IMR-90 (cell line): ENCODE results near the gene CACNA2D1. TPM values are rescaled to one million over a fixed set of nuclear protein-coding genes. Genes with fewer than 3 reads are reported as not detected.

ENCODE experiments used
- ATAC-seq: fragments of 200-7000 bp; cut with Tn5 transposase; 2 replicates; pipeline ENCODE4 v1.9.1; 2020; ENCODE audit warnings: low read depth, mild to moderate bottlenecking, moderate library complexity
- BruUV-seq: library from RNA; stranded (reverse); fragments of 400-500 nt; replicated peaks from 2 replicates; lab custom pipeline; 2021; lab: Mats Ljungman, UMichigan
- CTCF ChIA-PET: fragments of 300-600 bp; formaldehyde crosslinking; extraction: SDS; loops from one replicate; lab custom pipeline; 2021; ENCODE audit warnings: antibody characterized with exemption; lab: Yijun Ruan, JAX
- POLR2A ChIA-PET: fragments of 300-600 bp; sonication (Branson Sonifier 250); formaldehyde crosslinking; loops from one replicate; lab custom pipeline; 2022; ENCODE audit warnings: antibody characterized with exemption; ENCODE audit not compliant: unreplicated experiment; lab: Charles Lee
- DNase-seq: peaks from one replicate; pipeline ENCODE4 v3.0.0; 2013
- H2AFZ ChIP-seq: replicated peaks from 2 replicates; pipeline ENCODE3; 2013; ENCODE audit warnings: low read length, mild to moderate bottlenecking; ENCODE audit not compliant: poor library complexity
- H2AK5ac ChIP-seq: 2 replicates; pipeline ENCODE4 v1.6.1; 2013; ENCODE audit warnings: low read depth, low read length, inconsistent platforms
- H2AK9ac ChIP-seq: replicated peaks from 2 replicates; pipeline ENCODE3; 2013; ENCODE audit warnings: mild to moderate bottlenecking, low read depth, low read length, moderate library complexity; ENCODE audit not compliant: poor library complexity
- H2BK120ac ChIP-seq: 2 replicates; pipeline ENCODE4 v1.6.1; 2013; ENCODE audit warnings: low read depth, low read length, inconsistent platforms
- H2BK15ac ChIP-seq: 3 replicates; pipeline ENCODE4 v1.6.1; 2013; ENCODE audit warnings: low read depth, low read length, inconsistent platforms
- H2BK20ac ChIP-seq: 2 replicates; pipeline ENCODE4 v1.6.1; 2013; ENCODE audit warnings: low read depth, mild to moderate bottlenecking, inconsistent platforms, low read length, moderate library complexity
- H2BK5ac ChIP-seq: 2 replicates; pipeline ENCODE4 v1.6.1; 2013; ENCODE audit warnings: mild to moderate bottlenecking, low read depth, low read length, inconsistent platforms; ENCODE audit not compliant: poor library complexity, severe bottlenecking
- H3K14ac ChIP-seq: replicated peaks from 2 replicates; pipeline ENCODE4 v1.6.1; 2013; ENCODE audit warnings: low read depth, low read length, inconsistent platforms
- H3K18ac ChIP-seq: 2 replicates; pipeline ENCODE4 v1.6.1; 2013; ENCODE audit warnings: low read depth, low read length, control low read depth
- H3K23ac ChIP-seq: 2 replicates; pipeline ENCODE4 v1.6.1; 2013; ENCODE audit warnings: low read depth, low read length, inconsistent platforms
- H3K27ac ChIP-seq: 2 replicates; pipeline ENCODE4 v1.5.1; 2013; ENCODE audit warnings: mild to moderate bottlenecking, control low read depth, low read length; ENCODE audit not compliant: insufficient read depth
- H3K27me3 ChIP-seq: 2 replicates; pipeline ENCODE4 v1.6.1; 2013; ENCODE audit warnings: low read length; ENCODE audit not compliant: control insufficient read depth, insufficient read depth
- H3K36me3 ChIP-seq: 2 replicates; pipeline ENCODE4 v1.6.1; 2013; ENCODE audit warnings: low read length, mixed read lengths; ENCODE audit not compliant: control insufficient read depth, insufficient read depth
- H3K4ac ChIP-seq: 2 replicates; pipeline ENCODE4 v1.6.1; 2013; ENCODE audit warnings: low read depth, low read length, inconsistent platforms
- H3K4me1 ChIP-seq: 2 replicates; pipeline ENCODE4 v1.6.1; 2013; ENCODE audit warnings: low read length, mixed read lengths; ENCODE audit not compliant: control insufficient read depth, insufficient read depth
- H3K4me2 ChIP-seq: 2 replicates; pipeline ENCODE4 v1.6.1; 2013; ENCODE audit warnings: low read depth, mild to moderate bottlenecking, control low read depth, low read length, moderate library complexity
- H3K4me3 ChIP-seq: 2 replicates; pipeline ENCODE4 v1.5.1; 2013; ENCODE audit warnings: low read depth, mild to moderate bottlenecking, control low read depth, low read length, moderate library complexity; ENCODE audit not compliant: insufficient read depth
- H3K56ac ChIP-seq: 2 replicates; pipeline ENCODE4 v1.6.1; 2013; ENCODE audit warnings: low read length, inconsistent platforms; ENCODE audit not compliant: insufficient read depth; ENCODE audit errors: extremely low read depth
- H3K79me1 ChIP-seq, 2 experiments: 2 replicates each; pipeline ENCODE4 v1.6.1; 2013; ENCODE audit warnings: low read length in 2 of 2, inconsistent platforms in 1 of 2, low read depth in 1 of 2
- H3K9ac ChIP-seq: 2 replicates; pipeline ENCODE4 v1.6.1; 2013; ENCODE audit warnings: low read depth, low read length, control low read depth
- H3K9me1 ChIP-seq: 2 replicates; pipeline ENCODE4 v1.6.1; 2013; ENCODE audit warnings: low read length, inconsistent platforms; ENCODE audit not compliant: insufficient read depth
- H3K9me3 ChIP-seq: 2 replicates; pipeline ENCODE4 v1.6.1; 2013; ENCODE audit warnings: low read length; ENCODE audit not compliant: control insufficient read depth, insufficient read depth
- H4K20me1 ChIP-seq: 2 replicates; pipeline ENCODE4 v1.6.1; 2013; ENCODE audit warnings: low read length, inconsistent platforms; ENCODE audit not compliant: insufficient read depth
- H4K5ac ChIP-seq: 2 replicates; pipeline ENCODE4 v1.6.1; 2013; ENCODE audit warnings: mild to moderate bottlenecking, low read depth, low read length, control low read depth
- H4K8ac ChIP-seq, 2 experiments: 2 replicates each; pipeline ENCODE4 v1.6.1; 2013; ENCODE audit warnings: low read depth in 2 of 2, low read length in 2 of 2, control low read depth in 1 of 2, inconsistent platforms in 1 of 2
- H4K91ac ChIP-seq: 2 replicates; pipeline ENCODE4 v1.6.1; 2013; ENCODE audit warnings: low read depth, low read length, inconsistent platforms; ENCODE audit not compliant: insufficient read depth
- BHLHE40 ChIP-seq: fragments of 150-350 bp; IDR thresholded peaks from 2 replicates; pipeline ENCODE4 v1.6.1; 2016; ENCODE audit warnings: mild to moderate bottlenecking, low read depth, low read length
- CTCF ChIP-seq: conservative IDR thresholded peaks from 2 replicates; pipeline ENCODE4 v1.5.1; 2012; ENCODE audit warnings: mild to moderate bottlenecking, low read depth, low read length, improper control_type of control experiment
- NFE2L2 ChIP-seq: fragments of 150-350 bp; IDR thresholded peaks from 2 replicates; pipeline ENCODE4 v1.6.1; 2016; ENCODE audit warnings: low read depth, mild to moderate bottlenecking, low read length
- POLR2A ChIP-seq: IDR thresholded peaks from 2 replicates; pipeline ENCODE4 v1.6.1; 2012; ENCODE audit warnings: mild to moderate bottlenecking, low read depth, low read length
- RAD21 ChIP-seq: IDR thresholded peaks from 2 replicates; pipeline ENCODE4 v1.6.1; 2012; ENCODE audit warnings: low read length, improper control_type of control experiment
- RCOR1 ChIP-seq: IDR thresholded peaks from 2 replicates; pipeline ENCODE4 v1.6.1; 2012; ENCODE audit warnings: mild to moderate bottlenecking, low read length, improper control_type of control experiment; ENCODE audit not compliant: insufficient replicate concordance
- SMC3 ChIP-seq: fragments of 150-350 bp; IDR thresholded peaks from 2 replicates; pipeline ENCODE4 v1.6.1; 2016; ENCODE audit warnings: low read depth, mild to moderate bottlenecking, antibody characterized with exemption, low read length, moderate library complexity
- USF2 ChIP-seq: fragments of 150-350 bp; IDR thresholded peaks from 2 replicates; pipeline ENCODE4 v1.6.1; 2017; ENCODE audit warnings: mild to moderate bottlenecking, antibody characterized with exemption, low read length, low read depth
- WGBS, 2 experiments: methylation state at CpG; one replicate each; pipeline versions ENCODE4 v1.1.5 to v1.1.7; 2013; ENCODE audit warnings: missing lambda C conversion rate in 2 of 2; ENCODE audit not compliant: insufficient read length in 1 of 2; ENCODE audit errors: extremely low coverage in 2 of 2; 5-methylcytosine and 5-hydroxymethylcytosine counted together
- dilution Hi-C: fragments of 300-500 bp; cut with HindIII; formaldehyde crosslinking; loops from one replicate; pipeline ENCODE4 v1.14.3; 2018; ENCODE audit warnings: low sequenced_read_pairs; ENCODE audit not compliant: unreplicated experiment
- in situ Hi-C: fragments of 300-500 bp; cut with MboI; formaldehyde crosslinking; loops from 3 replicates; pipeline ENCODE4 v1.14.3; 2019; ENCODE audit warnings: low sequenced_read_pairs, inconsistent platforms, mixed read lengths
- intact Hi-C: fragments of 100-400 bp; cut with micrococcal nuclease; formaldehyde crosslinking; loops from 2 replicates; pipeline ENCODE4 v1.10.0; 2022
- polyA plus RNA-seq, 3 experiments: library from polyadenylated mRNA; depleted of rRNA; stranded (reverse); fragments of >200 nt; gene quantifications; 2 replicates each; pipeline ENCODE4 v1.2.3, GENCODE V29; 2012; ENCODE audit warnings: low replicate concordance in 1 of 3
- total RNA-seq: library from RNA; depleted of rRNA; stranded (reverse); fragments of >200 nt; gene quantifications from 2 replicates; pipeline ENCODE4 v1.2.3, GENCODE V29; 2012

The CACNA2D1 gene
- total and polyA plus RNA-seq, 2 of the 4 experiments (the other 2 are of a cell fraction), result 5.8 to 21.9 TPM

GRCh38 chr7:82455295-82455694 is 11.7 kb upstream of the CACNA2D1 start:
- Histone ChIP-seq H2BK20ac (no peak overlapping the region), H3K4ac (no peak overlapping the region), H2AK9ac (no peak overlapping the region), H3K4me3 (no peak overlapping the region), H2AFZ (no peak overlapping the region), H4K91ac (no peak overlapping the region), H3K23ac (no peak overlapping the region), H3K14ac (no peak overlapping the region), H2BK15ac (no peak overlapping the region), H3K27ac (no peak overlapping the region), H2BK5ac (no peak overlapping the region), H2AK5ac (no peak overlapping the region), H3K18ac (no peak overlapping the region), H3K9ac (no peak overlapping the region), H3K4me2 (no peak overlapping the region), H3K56ac (no peak overlapping the region), H4K8ac (no peak overlapping the region), H3K79me1 (no peaks in the 10 kb centered on the region), H3K4me1 (no peaks in the 10 kb centered on the region), H4K20me1 (no peaks in the 10 kb centered on the region), H4K5ac (no peak overlapping the region), H2BK120ac (no peak overlapping the region), H3K27me3 (no peaks in the 10 kb centered on the region), H3K9me3 (no peaks in the 10 kb centered on the region), H3K9me1 (no peaks in the 10 kb centered on the region), H3K36me3 (no peaks in the 10 kb centered on the region)
- DNase-seq (no peak), ATAC-seq (no peak)
- no TSS peak for BruUV-seq
- in situ Hi-C loops (loop anchor here (25.0 kb wide), 1 partner anchor 968 kb away; no protein-coding TSS in a partner anchor), dilution Hi-C loops (no loop called here), intact Hi-C loops (no loop called here)
- WGBS, 2 experiments, result 80% methylated on average over 1 of the region's 3 CpGs; no CpG with 5 or more reads in 1 of the 2 experiments
- POLR2A ChIA-PET, result no interaction called here
- CTCF ChIA-PET, result no interaction called here
- TF ChIP-seq RCOR1, result no peak
- TF ChIP-seq NFE2L2, result no peak
- no peak for TF ChIP-seq SMC3
- no peak for TF ChIP-seq RAD21
- no peak for TF ChIP-seq USF2
- TF ChIP-seq CTCF, result no peak
- no peak for TF ChIP-seq BHLHE40
- TF ChIP-seq POLR2A, result no peak
